Pancreas (tissue), 10 donors: ENCODE results near the gene DNAH2. TPM values are rescaled to one million over a fixed set of nuclear protein-coding genes. Genes with fewer than 3 reads are reported as not detected.

Experiments used
- ATAC-seq, 4 donors: fragments of 200-7000 bp; cut with Tn5 transposase; one replicate each; pipeline versions ENCODE4 v1.8.0 to v1.9.1; 2020; ENCODE audit warnings: mild to moderate bottlenecking in 4 of 4, moderate library complexity in 4 of 4
- DNase-seq, 6 donors: peaks; one replicate each; pipeline ENCODE4 v3.0.0-alpha.2; 2020
- FAIRE-seq: peaks from 2 replicates; lab custom pipeline; 2012; peaks lifted over from hg19 to GRCh38; lab: Jason Lieb, UNC
- H3K27ac ChIP-seq, 4 donors: fragments of 200-600 bp; sonication (generic); 1 replicate in 3 of 4; 2 replicates in 1 of 4; pipeline versions ENCODE4 v1.5.0 to v1.8.0; 2020
- H3K27me3 ChIP-seq, 4 donors: fragments of 200-600 bp; one replicate each; pipeline ENCODE4 v1.8.0; 2021
- H3K36me3 ChIP-seq, 3 donors: fragments of 200-600 bp; sonication (generic) in 1 of 3; one replicate each; pipeline versions ENCODE4 v1.5.0 to v1.8.0; 2020 to 2021
- H3K4me1 ChIP-seq, 3 donors: fragments of 200-600 bp; one replicate each; pipeline ENCODE4 v1.8.0; 2021
- H3K4me3 ChIP-seq, 4 donors: fragments of 200-600 bp; sonication (generic) in 2 of 4; one replicate each; pipeline versions ENCODE4 v1.5.0 to v1.8.0; 2020 to 2021
- H3K9me3 ChIP-seq, 4 donors: fragments of 200-600 bp; one replicate each; pipeline ENCODE4 v1.8.0; 2021
- WGBS, 2 donors: extraction: QIAGEN DNeasy Blood & Tissue Kit; methylation state at CpG; one replicate each; pipeline ENCODE4 v1.1.7; 2013; 5-methylcytosine and 5-hydroxymethylcytosine counted together
- intact Hi-C, 3 donors: fragments of 100-400 bp; cut with DNase I; formaldehyde crosslinking; loops; one replicate each; pipeline versions ENCODE4 v1.11.1 to v1.14.2; 2022
- polyA plus RNA-seq, 2 donors: library from polyadenylated mRNA; stranded (reverse); fragments of 200-250 nt; gene quantifications; one replicate each; pipeline ENCODE4 v1.2.3, GENCODE V29; 2013
- total RNA-seq, 6 donors: library from RNA; stranded (reverse); fragmentation: NEBNext Ultra II Directional in 4 of 6; extraction: Animal tissue kit (Norgen Biotek cat#: 25700) in 4 of 6; gene quantifications; one replicate each; pipeline versions ENCODE4 v1.2.1 to v1.2.4, GENCODE V29; 2021 to 2023
- TF ChIP-seq, protein P1 (sequence below), 4 donors: fragments of 200-600 bp; sonication (generic) in 3 of 4; IDR thresholded peaks; one replicate each; pipeline versions ENCODE4 v1.5.0 to v1.8.0; 2021; ENCODE audit warnings: antibody characterized with exemption in 4 of 4
- donor health status: healthy with polysubstance abuse.
- donor health status: DM: no; HTN: no; CAD: no; lungs with moderate emphysema.
- donor health status: DM: no; HTN: no; CAD: no.
- donor health status: control.
- donor health status: control.
- donor health status: Bipolar disorder and iron deficiency.
- donor health status: DM: yes; HTN: yes; CAD: no.
- donor health status: DM: no; HTN: no; CAD: no.
- donor health status: DM: no; HTN: no; CAD: no.
- donor health status: DM: yes; HTN: yes; CAD: no.

The DNAH2 gene
- total and polyA plus RNA-seq, 8 donors, result 0.09 to 0.52 (median 0.24) TPM

DNA sequence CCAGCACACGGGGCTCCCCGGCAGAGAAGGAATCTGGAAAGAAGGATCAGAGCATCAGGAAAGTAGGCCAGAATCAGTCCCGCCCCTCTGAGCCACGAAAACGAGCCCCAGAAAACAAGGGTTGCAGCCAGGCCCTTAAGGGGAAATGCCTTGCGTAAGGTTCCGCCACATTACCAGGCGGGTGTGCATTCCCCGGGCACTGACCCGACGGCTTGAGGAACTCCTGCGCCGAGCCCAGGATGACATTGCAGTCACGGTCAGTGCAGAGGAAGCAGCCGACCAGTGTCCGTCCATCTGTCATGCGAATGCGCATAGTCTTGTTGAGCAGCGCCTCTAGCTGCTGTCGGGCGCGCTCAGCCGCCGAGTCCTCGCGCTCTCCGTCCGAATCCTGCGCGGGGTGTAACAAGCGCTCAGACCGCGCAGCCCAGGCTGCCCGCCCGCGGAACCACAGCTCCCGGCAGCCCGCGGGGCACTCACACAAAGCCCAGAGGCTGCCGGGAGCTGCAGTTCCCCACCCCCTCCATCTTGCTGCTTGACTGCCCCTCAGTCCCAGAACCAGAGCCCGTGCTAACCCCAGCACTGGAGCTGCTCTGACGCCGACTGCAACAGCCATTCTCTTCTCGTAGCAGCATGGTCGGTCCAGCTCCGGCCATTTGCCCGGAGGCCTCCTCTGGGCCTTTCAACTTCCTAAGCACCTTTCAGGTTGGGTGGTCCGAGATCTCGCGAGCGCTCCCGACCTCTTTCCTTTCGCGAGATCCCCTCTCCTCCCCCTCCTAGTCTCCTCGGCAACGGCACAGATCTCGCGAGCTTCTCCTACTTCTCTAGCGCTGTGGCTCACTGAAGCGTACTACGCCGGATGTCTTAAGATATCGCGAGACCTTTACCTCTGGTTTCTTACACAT is 139.5 kb downstream of the DNAH2 start, which contains the start of gene NAA38:
Gene NAA38, minus strand, starts transcription at position 749 of the 902 bp plus-strand sequence. Its CDS starts 96 bp downstream, at position 653.
- H3K4me1 ChIP-seq, result peaks cover 0 to 17% (median 9%) of the 10 kb centered on the region in 3 donors
- FAIRE-seq (peak; percentile 97), ATAC-seq (peak; percentile 83 to 92 (median 86)), DNase-seq (peak; percentile 89 to 99 (median 96))
- intact Hi-C loops, result loop anchor here in 1 of 3 donors (10.0 kb wide), 1 partner anchor 112 kb away; no protein-coding TSS in a partner anchor
- H3K27me3 ChIP-seq, result no peaks in the 10 kb centered on the region
- peak within 1 kb of the TSS; percentile 41 to 82 (median 59) for H3K4me3 ChIP-seq
- 0 to 1% methylated on average over 64 of the region's 64 CpGs for WGBS, 2 donors
- peaks cover 0 to 6% (median 0%) of the 10 kb centered on the region in 3 donors for H3K36me3 ChIP-seq
- peak within 1 kb of the TSS; percentile 75 to 80 (median 77) for H3K27ac ChIP-seq
- no peaks in the 10 kb centered on the region for H3K9me3 ChIP-seq
- TF ChIP-seq, protein P1, sequence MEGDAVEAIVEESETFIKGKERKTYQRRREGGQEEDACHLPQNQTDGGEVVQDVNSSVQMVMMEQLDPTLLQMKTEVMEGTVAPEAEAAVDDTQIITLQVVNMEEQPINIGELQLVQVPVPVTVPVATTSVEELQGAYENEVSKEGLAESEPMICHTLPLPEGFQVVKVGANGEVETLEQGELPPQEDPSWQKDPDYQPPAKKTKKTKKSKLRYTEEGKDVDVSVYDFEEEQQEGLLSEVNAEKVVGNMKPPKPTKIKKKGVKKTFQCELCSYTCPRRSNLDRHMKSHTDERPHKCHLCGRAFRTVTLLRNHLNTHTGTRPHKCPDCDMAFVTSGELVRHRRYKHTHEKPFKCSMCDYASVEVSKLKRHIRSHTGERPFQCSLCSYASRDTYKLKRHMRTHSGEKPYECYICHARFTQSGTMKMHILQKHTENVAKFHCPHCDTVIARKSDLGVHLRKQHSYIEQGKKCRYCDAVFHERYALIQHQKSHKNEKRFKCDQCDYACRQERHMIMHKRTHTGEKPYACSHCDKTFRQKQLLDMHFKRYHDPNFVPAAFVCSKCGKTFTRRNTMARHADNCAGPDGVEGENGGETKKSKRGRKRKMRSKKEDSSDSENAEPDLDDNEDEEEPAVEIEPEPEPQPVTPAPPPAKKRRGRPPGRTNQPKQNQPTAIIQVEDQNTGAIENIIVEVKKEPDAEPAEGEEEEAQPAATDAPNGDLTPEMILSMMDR (IDR thresholded peaks at IDR 0.05), result peak in 1 of 4 donors; percentile 15

DNA sequence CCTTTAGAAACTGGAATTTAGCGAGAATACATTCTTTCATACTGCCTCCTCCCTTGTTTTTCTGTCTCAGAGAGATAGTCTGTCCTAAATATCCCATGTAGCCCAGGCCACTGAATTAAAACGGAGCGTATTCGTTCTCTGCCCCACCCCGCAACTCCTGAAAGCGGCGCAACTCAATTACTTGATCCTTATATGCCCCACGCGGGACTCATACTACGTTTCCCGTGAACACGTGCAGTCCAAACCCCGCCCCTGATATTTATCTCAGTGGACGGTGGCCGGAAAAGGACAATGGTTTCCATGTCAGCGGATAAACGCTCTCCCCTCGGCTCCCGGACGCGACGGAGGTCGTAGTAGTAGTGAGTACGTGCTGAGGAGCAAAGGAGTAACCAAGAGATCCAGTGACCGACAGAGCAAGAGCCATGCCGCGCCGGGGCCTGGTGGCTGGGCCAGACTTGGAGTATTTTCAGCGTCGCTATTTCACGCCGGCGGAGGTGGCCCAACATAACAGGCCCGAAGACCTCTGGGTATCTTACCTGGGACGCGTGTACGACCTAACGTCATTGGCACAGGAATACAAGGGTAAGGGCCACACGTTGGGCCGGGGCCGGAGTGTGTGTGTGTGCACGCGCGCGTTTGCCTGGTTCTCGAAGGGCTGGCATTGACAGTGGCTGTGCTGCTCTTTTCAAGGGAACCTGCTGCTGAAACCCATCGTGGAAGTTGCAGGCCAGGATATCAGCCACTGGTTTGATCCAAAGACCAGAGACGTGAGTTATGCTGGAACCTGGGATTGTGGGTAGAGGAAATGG is 140.4 kb downstream of the DNAH2 start, which contains the start of gene CYB5D1:
Gene CYB5D1, plus strand, starts transcription at position 291 of the 809 bp plus-strand sequence. Its CDS starts 132 bp downstream, at position 423.
- DNase-seq, result peak; percentile 84 to 92 (median 90)
- Histone ChIP-seq H3K27ac (peak within 1 kb of the TSS; percentile 75 to 80 (median 77)), H3K4me3 (peak within 1 kb of the TSS; percentile 41 to 82 (median 59)), H3K27me3 (no peaks in the 10 kb centered on the region), H3K4me1 (peaks cover 0 to 17% (median 9%) of the 10 kb centered on the region in 3 donors), H3K36me3 (peaks cover 0 to 4% (median 0%) of the 10 kb centered on the region in 3 donors), H3K9me3 (no peaks in the 10 kb centered on the region)
- FAIRE-seq, result no peak
- intact Hi-C loops, result loop anchor here in 1 of 3 donors (10.0 kb wide), 1 partner anchor 113 kb away; no protein-coding TSS in a partner anchor
- 1% methylated on average over 48 of the region's 48 CpGs for WGBS, 2 donors
- TF ChIP-seq, protein P1 (IDR thresholded peaks at IDR 0.05), result no peak
- ATAC-seq, result peak; percentile 71 to 81 (median 77)

DNA sequence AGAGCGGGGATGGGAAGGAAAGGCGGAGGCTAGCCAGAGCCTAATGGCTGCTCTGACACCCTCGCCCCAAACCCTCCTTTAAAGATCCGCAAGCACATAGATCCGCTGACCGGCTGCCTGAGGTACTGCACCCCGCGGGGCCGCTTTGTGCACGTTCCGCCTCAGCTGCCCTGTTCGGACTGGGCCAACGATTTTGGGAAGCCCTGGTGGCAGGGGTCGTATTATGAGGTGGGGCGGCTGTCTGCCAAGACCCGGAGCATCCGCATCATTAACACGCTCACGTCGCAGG is 140.9 kb downstream of the DNAH2 start:
- TF ChIP-seq, protein P1 (IDR thresholded peaks at IDR 0.05), result peak in 3 of 4 donors; percentile 20 to 48 (median 21)
- Histone ChIP-seq H3K27ac (peak overlapping the region; percentile 75 to 80 (median 77)), H3K9me3 (no peaks in the 10 kb centered on the region), H3K4me3 (peak overlapping the region; percentile 41 to 82 (median 59)), H3K27me3 (no peaks in the 10 kb centered on the region), H3K4me1 (peaks cover 0 to 17% (median 9%) of the 10 kb centered on the region in 3 donors), H3K36me3 (no peaks in the 10 kb centered on the region)
- ATAC-seq (peak; percentile 17 to 37 (median 25)), DNase-seq (peak; percentile 51 to 84 (median 68)), FAIRE-seq (no peak)
- intact Hi-C loops, result loop anchor here in 1 of 3 donors (10.0 kb wide), 1 partner anchor 114 kb away; no protein-coding TSS in a partner anchor
- WGBS, 2 donors, result 8 to 16% methylated on average over 20 of the region's 20 CpGs

DNA sequence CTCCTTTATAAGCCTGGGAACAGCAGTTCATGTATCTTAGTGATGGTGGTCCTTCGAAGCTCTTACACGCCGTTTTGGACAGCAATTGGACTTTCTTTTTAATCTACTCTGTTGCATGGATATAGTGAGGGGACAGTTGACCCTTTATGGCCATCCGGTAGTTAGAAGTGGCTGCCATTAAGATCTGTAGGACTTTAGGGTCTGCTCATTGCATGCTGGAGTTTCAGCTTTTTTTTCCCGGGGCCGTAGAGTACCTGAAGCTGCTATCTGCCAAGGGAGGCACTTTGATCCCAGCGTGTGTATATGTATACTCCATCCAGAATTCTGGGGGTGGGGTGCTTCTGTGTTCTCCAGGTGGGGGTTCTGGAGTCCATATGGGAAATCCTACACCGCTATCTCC is 141.5 kb downstream of the DNAH2 start:
- H3K27ac ChIP-seq, result no peak overlapping the region
- H3K4me3 ChIP-seq, result peak overlapping the region in 3 of 4 donors; percentile 41 to 65 (median 53)
- H3K27me3 ChIP-seq, result no peaks in the 10 kb centered on the region
- DNase-seq (peak in 1 of 6 donors; percentile 19), FAIRE-seq (no peak), ATAC-seq (no peak)
- intact Hi-C loops, result loop anchor here in 1 of 3 donors (10.0 kb wide), 1 partner anchor 114 kb away; no protein-coding TSS in a partner anchor
- H3K9me3 ChIP-seq, result no peaks in the 10 kb centered on the region
- peaks cover 0 to 17% (median 9%) of the 10 kb centered on the region in 3 donors for H3K4me1 ChIP-seq
- H3K36me3 ChIP-seq, result no peaks in the 10 kb centered on the region
- TF ChIP-seq, protein P1 (IDR thresholded peaks at IDR 0.05), result no peak
- 49 to 50% methylated on average over 8 of the region's 8 CpGs for WGBS, 2 donors
